A549 (cell line): ENCODE results near the gene ABCA4. TPM values are rescaled to one million over a fixed set of nuclear protein-coding genes. Genes with fewer than 3 reads are reported as not detected.

ENCODE experiments used
- ATAC-seq, 2 experiments: fragments of 200-7000 bp in 1 of 2; fragments of >200 bp in 1 of 2; cut with Nextera tagmentation in 1 of 2; cut with Tn5 transposase in 1 of 2; 3 replicates each; pipeline versions ENCODE4 v1.8.0 to v1.9.1; 2018 to 2020; ENCODE audit warnings: mild to moderate bottlenecking in 1 of 2, moderate library complexity in 1 of 2
- CTCF ChIA-PET: fragments of 300-600 bp; sonication (Branson Sonifier 250); formaldehyde crosslinking; extraction: SDS; loops from one replicate; lab custom pipeline; 2021; ENCODE audit warnings: antibody characterized with exemption, inconsistent platforms; lab: Yijun Ruan, JAX
- POLR2A ChIA-PET: fragments of 350-600 bp; formaldehyde crosslinking; extraction: SDS; loops from one replicate; lab custom pipeline; 2021; ENCODE audit warnings: antibody characterized with exemption, inconsistent platforms; lab: Yijun Ruan, JAX
- DNase-seq, 2 experiments: peaks; one replicate each; pipeline versions ENCODE4 v3.0.0 to v3.0.0-alpha.2; 2011 to 2016; ENCODE audit warnings: low read depth in 1 of 2, low spot score in 1 of 2
- FAIRE-seq: peaks from 2 replicates; lab custom pipeline; 2011; peaks lifted over from hg19 to GRCh38; lab: Jason Lieb, UNC
- H3K27ac ChIP-seq, 2 experiments: fragments of >200 bp; sonication (Bioruptor Twin); formaldehyde crosslinking; 3 replicates each; pipeline ENCODE4 v1.5.1; 2016 to 2017
- H3K4me1 ChIP-seq: fragments of >200 bp; sonication (Bioruptor Twin); formaldehyde crosslinking; 3 replicates; pipeline ENCODE4 v1.6.1; 2016
- H3K4me2 ChIP-seq: fragments of >200 bp; sonication (Bioruptor Twin); formaldehyde crosslinking; 3 replicates; pipeline ENCODE4 v1.6.1; 2016
- H3K4me3 ChIP-seq: fragments of >200 bp; sonication (Bioruptor Twin); formaldehyde crosslinking; 3 replicates; pipeline ENCODE4 v1.5.1; 2016
- H3K9me3 ChIP-seq: fragments of >200 bp; sonication (Bioruptor Twin); formaldehyde crosslinking; 3 replicates; pipeline ENCODE4 v1.6.1; 2016
- BHLHE40 ChIP-seq: IDR thresholded peaks from 2 replicates; pipeline ENCODE4 v1.6.1; 2012; ENCODE audit warnings: low read depth, low read length, inconsistent platforms
- CBX2 ChIP-seq: fragments of 200-600 bp; sonication (generic); IDR thresholded peaks from 2 replicates; pipeline ENCODE4 v1.6.1; 2016; ENCODE audit warnings: low read depth, mild to moderate bottlenecking, borderline replicate concordance
- CBX8 ChIP-seq: fragments of 200-600 bp; sonication (generic); IDR thresholded peaks from 2 replicates; pipeline ENCODE4 v1.6.1; 2016
- CHD2 ChIP-seq: fragments of 150-350 bp; IDR thresholded peaks from 2 replicates; pipeline ENCODE4 v1.6.1; 2014; ENCODE audit warnings: low read length; ENCODE audit not compliant: partially characterized antibody
- CHD4 ChIP-seq: fragments of 200-600 bp; sonication (generic); IDR thresholded peaks from 2 replicates; pipeline ENCODE4 v1.6.1; 2016; ENCODE audit warnings: antibody characterized with exemption, mild to moderate bottlenecking, borderline replicate concordance
- E2F6 ChIP-seq: IDR thresholded peaks from 2 replicates; pipeline ENCODE4 v1.6.1; 2012; ENCODE audit warnings: low read depth, borderline replicate concordance
- FOSL2 ChIP-seq, 2 experiments: fragments of 450-650 bp in 1 of 2; fragments of >200 bp in 1 of 2; sonication (Bioruptor Twin) in 1 of 2; formaldehyde crosslinking; IDR thresholded peaks; 2 replicates each; pipeline versions ENCODE4 v1.5.0 to v1.6.1; 2016 to 2020; ENCODE audit warnings: mild to moderate bottlenecking in 1 of 2, moderate library complexity in 1 of 2
- FOXS1 ChIP-seq: fragments of 250-450 bp; sonication (Bioruptor Pico); IDR thresholded peaks from 2 replicates; pipeline ENCODE4 v1.5.0; 2020; ENCODE audit warnings: mild to moderate bottlenecking, moderate library complexity
- GATA3 ChIP-seq: IDR thresholded peaks from 2 replicates; pipeline ENCODE4 v1.6.1; 2012; ENCODE audit warnings: borderline replicate concordance
- HDAC2 ChIP-seq: fragments of 200-600 bp; sonication (generic); IDR thresholded peaks from 2 replicates; pipeline ENCODE4 v1.6.1; 2016
- HEYL ChIP-seq: fragments of 250-450 bp; sonication (Bioruptor Pico); IDR thresholded peaks from 2 replicates; pipeline ENCODE4 v1.8.0; 2021; ENCODE audit warnings: mild to moderate bottlenecking, moderate library complexity
- HOXA7 ChIP-seq: fragments of 250-450 bp; sonication (Bioruptor Pico); IDR thresholded peaks from 2 replicates; pipeline ENCODE4 v1.5.0; 2020; ENCODE audit warnings: mild to moderate bottlenecking, moderate library complexity
- JUN ChIP-seq, 2 experiments: fragments of >200 bp; sonication (Bioruptor Twin); formaldehyde crosslinking; IDR thresholded peaks; 2 replicates in 1 of 2; 3 replicates in 1 of 2; pipeline ENCODE4 v1.6.1; 2016 to 2017
- KDM1A ChIP-seq: fragments of 200-600 bp; sonication (generic); IDR thresholded peaks from 2 replicates; pipeline ENCODE4 v1.6.1; 2016; ENCODE audit warnings: low read depth, mild to moderate bottlenecking
- MAFK ChIP-seq: fragments of 450-650 bp; IDR thresholded peaks from 2 replicates; pipeline ENCODE4 v1.6.1; 2014; ENCODE audit not compliant: partially characterized antibody
- MYC ChIP-seq: IDR thresholded peaks from 2 replicates; pipeline ENCODE4 v1.6.1; 2012; ENCODE audit warnings: mild to moderate bottlenecking, inconsistent platforms, low read length, improper control_type of control experiment, borderline replicate concordance
- NFE2L2 ChIP-seq: fragments of 150-350 bp; conservative IDR thresholded peaks from 2 replicates; pipeline ENCODE4 v1.6.1; 2014; ENCODE audit warnings: low read length
- NR3C1 ChIP-seq: fragments of >200 bp; sonication (Bioruptor Twin); formaldehyde crosslinking; IDR thresholded peaks from 3 replicates; pipeline ENCODE4 v1.6.1; 2017
- PBX3 ChIP-seq: IDR thresholded peaks from 2 replicates; pipeline ENCODE4 v1.6.1; 2012
- POLR2A ChIP-seq: IDR thresholded peaks from 2 replicates; pipeline ENCODE4 v1.6.1; 2012; ENCODE audit warnings: mild to moderate bottlenecking, low read length
- POLR2AphosphoS2 ChIP-seq: conservative IDR thresholded peaks from 2 replicates; pipeline ENCODE4 v1.6.1; 2012; ENCODE audit warnings: low read length, improper control_type of control experiment, inconsistent platforms
- RAD21 ChIP-seq, 2 experiments: fragments of >200 bp in 1 of 2; sonication (Bioruptor Twin) in 1 of 2; formaldehyde crosslinking in 1 of 2; IDR thresholded peaks in 1 of 2; conservative IDR thresholded peaks in 1 of 2; 2 replicates in 1 of 2; 3 replicates in 1 of 2; pipeline ENCODE4 v1.6.1; 2012 to 2018; ENCODE audit warnings: inconsistent platforms in 1 of 2
- RNF2 ChIP-seq: fragments of 200-600 bp; sonication (generic); IDR thresholded peaks from 2 replicates; pipeline ENCODE4 v1.6.1; 2016; ENCODE audit warnings: low read depth, mild to moderate bottlenecking, antibody characterized with exemption, moderate library complexity, borderline replicate concordance
- SMC3 ChIP-seq: fragments of >200 bp; sonication (Bioruptor Twin); formaldehyde crosslinking; IDR thresholded peaks from 3 replicates; pipeline ENCODE4 v1.6.1; 2018; ENCODE audit warnings: inconsistent platforms
- SREBF2 ChIP-seq: fragments of 450-650 bp; IDR thresholded peaks from 2 replicates; pipeline ENCODE4 v1.6.1; 2014; ENCODE audit warnings: mild to moderate bottlenecking, moderate library complexity
- TFCP2L1 ChIP-seq: fragments of 250-450 bp; sonication (Bioruptor Pico); IDR thresholded peaks from 2 replicates; pipeline ENCODE4 v1.5.0; 2021; ENCODE audit warnings: mild to moderate bottlenecking
- ZC3H11A ChIP-seq: fragments of 450-650 bp; IDR thresholded peaks from 2 replicates; pipeline ENCODE4 v1.6.1; 2014; ENCODE audit warnings: antibody characterized with exemption, mild to moderate bottlenecking
- WGBS: methylation state at CpG from one replicate; pipeline ENCODE4 v1.1.6; 2017; ENCODE audit errors: missing lambda C conversion rate; 5-methylcytosine and 5-hydroxymethylcytosine counted together
- polyA plus RNA-seq, 4 experiments: library from polyadenylated mRNA; depleted of rRNA in 3 of 4; stranded (reverse); fragments of >200 nt; fragmentation: RNase III in 1 of 4; extraction: RNeasy Plus Mini Kit Qiagen cat#74134 plus additional on column Dnase treatment in 1 of 4; gene quantifications; 2 replicates in 3 of 4; 3 replicates in 1 of 4; pipeline ENCODE4 v1.2.3, GENCODE V29; 2011 to 2017
- TF ChIP-seq, protein P1 (sequence below): fragments of >200 bp; sonication (Bioruptor Twin); formaldehyde crosslinking; IDR thresholded peaks from 2 replicates; pipeline ENCODE4 v1.6.1; 2016
- TF ChIP-seq, protein P2 (sequence below): IDR thresholded peaks from 2 replicates; pipeline ENCODE4 v1.6.1; 2012

ABCA4 gene
- polyA plus RNA-seq, 2 of the 4 experiments (the other 2 are of a cell fraction): 0.05 to 0.23 TPM

GRCh38 chr1:93963585-93963984, 157.4 kb downstream of the ABCA4 start:
- WGBS: 6% methylated on average over 9 of the region's 9 CpGs
- Histone ChIP-seq H3K27ac (peak overlapping the region; percentile 89 to 95), H3K4me2 (peak overlapping the region; percentile 81), H3K9me3 (no peaks in the 10 kb centered on the region), H3K4me3 (peak overlapping the region; percentile 17), H3K4me1 (peaks cover 52% of the 10 kb centered on the region)
- FAIRE-seq: no peak
- peak; percentile 49 to 83 for DNase-seq
- peak; percentile 83 for TF ChIP-seq MAFK
- TF ChIP-seq NFE2L2: peak; percentile 88
- TF ChIP-seq JUN (IDR thresholded peaks at IDR 0.05): peak; percentile 29 to 40; a peak in 1 of 5 replicates
- TF ChIP-seq FOSL2 (IDR thresholded peaks at IDR 0.05): no peak
- TF ChIP-seq FOSL2 (CRISPR knock-in tag; IDR thresholded peaks at IDR 0.05): 0 out of 2 replicates have a peak, but pooled peaks have one; percentile 6
- no peak for TF ChIP-seq HDAC2
- peak; percentile 64 to 71 for ATAC-seq
- POLR2A ChIA-PET: interaction anchor here (0.6 to 1.8 kb wide), 8 partner anchors 10 to 372 kb away, joined by 3 to 11 read pairs (median 5); partner anchors contain the start of gene GCLM
- CTCF ChIA-PET: interaction anchor here (0.7 to 3.4 kb wide), 7 partner anchors 9 to 891 kb away, joined by 3 to 12 read pairs (median 5); no protein-coding TSS in a partner anchor

DNA sequence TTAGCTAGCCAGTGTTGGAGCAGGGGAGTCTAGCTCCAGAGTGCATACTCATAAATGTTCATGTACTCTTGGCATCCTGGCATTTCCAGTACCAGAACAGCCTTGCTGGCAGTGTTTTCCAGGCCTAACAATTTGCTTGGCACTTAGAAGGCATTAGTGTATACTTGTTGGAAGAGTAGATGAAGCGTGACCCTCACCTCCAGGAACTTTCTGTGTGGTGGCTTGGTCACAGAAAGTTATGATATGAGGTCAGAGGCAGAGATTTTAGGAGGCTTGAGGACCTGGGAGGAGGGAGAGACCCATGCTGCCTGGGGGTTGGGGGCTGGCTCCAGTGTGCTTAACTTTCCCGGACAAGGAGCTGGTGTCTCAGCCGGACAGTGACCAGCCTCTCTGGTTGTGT, 159.0 kb downstream of the ABCA4 start:
- FAIRE-seq (no peak), ATAC-seq (no peak), DNase-seq (no peak)
- WGBS: 88% methylated on average over 3 of the region's 3 CpGs
- no peak overlapping the region for H3K4me2 ChIP-seq
- H3K27ac ChIP-seq: peak overlapping the region; percentile 89 to 95; a peak in 4 of 6 replicates
- ChIA-PET CTCF (interaction anchor here (0.6 to 3.4 kb wide), 4 partner anchors 52 to 83 kb away, joined by 3 to 12 read pairs (median 4); partner anchors contain the start of gene GCLM), POLR2A (no interaction called here)
- peaks cover 51% of the 10 kb centered on the region for H3K4me1 ChIP-seq
- H3K9me3 ChIP-seq: no peaks in the 10 kb centered on the region
- no peak overlapping the region for H3K4me3 ChIP-seq
- TF ChIP-seq PBX3 (no peak), RAD21 (conservative IDR thresholded peaks at IDR 0.05 in 1 of 2, IDR thresholded peaks at IDR 0.05 in 1 of 2) (no peak), NR3C1 (no peak), SREBF2 (no peak), POLR2A (no peak), POLR2AphosphoS2 (no peak), HOXA7 (CRISPR knock-in tag) (no peak), TFCP2L1 (CRISPR knock-in tag) (no peak), CBX8 (no peak), FOSL2 (IDR thresholded peaks at IDR 0.05) (no peak), FOSL2 (CRISPR knock-in tag; IDR thresholded peaks at IDR 0.05) (no peak), HEYL (no peak), CHD2 (no peak), FOXS1 (CRISPR knock-in tag) (no peak), CBX2 (no peak), CHD4 (no peak), MYC (no peak)
- TF ChIP-seq, protein P1, sequence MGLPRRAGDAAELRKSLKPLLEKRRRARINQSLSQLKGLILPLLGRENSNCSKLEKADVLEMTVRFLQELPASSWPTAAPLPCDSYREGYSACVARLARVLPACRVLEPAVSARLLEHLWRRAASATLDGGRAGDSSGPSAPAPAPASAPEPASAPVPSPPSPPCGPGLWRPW: no peak

DNA sequence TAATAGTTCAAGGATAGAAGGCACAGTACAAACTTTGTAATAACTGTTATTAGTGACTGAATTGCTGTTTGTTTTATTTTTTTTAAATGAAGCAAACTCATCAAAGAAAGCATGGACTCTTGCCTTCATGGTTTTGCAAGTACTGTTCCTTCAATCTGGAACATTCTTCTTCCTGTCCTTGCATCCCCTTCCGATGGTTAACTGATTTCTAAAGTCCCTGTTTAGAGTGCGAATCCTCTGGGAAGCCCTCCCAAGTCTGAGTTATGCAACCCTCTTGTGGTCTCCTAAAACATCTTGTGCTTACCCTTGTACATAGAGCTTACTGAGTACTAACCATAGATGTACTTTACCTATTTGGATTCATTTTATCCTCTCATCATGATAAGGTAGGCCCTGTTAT, 159.5 kb downstream of the ABCA4 start:
- TF ChIP-seq E2F6 (no peak), HOXA7 (CRISPR knock-in tag) (no peak), SMC3 (no peak), CHD4 (no peak), FOSL2 (IDR thresholded peaks at IDR 0.05) (no peak), FOSL2 (CRISPR knock-in tag; IDR thresholded peaks at IDR 0.05) (no peak), MAFK (no peak), GATA3 (no peak), HEYL (no peak), RNF2 (no peak), BHLHE40 (no peak), TFCP2L1 (CRISPR knock-in tag) (no peak), ZC3H11A (no peak), KDM1A (no peak)
- TF ChIP-seq, protein P2, sequence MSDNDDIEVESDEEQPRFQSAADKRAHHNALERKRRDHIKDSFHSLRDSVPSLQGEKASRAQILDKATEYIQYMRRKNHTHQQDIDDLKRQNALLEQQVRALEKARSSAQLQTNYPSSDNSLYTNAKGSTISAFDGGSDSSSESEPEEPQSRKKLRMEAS: no peak
- Histone ChIP-seq H3K4me1 (peaks cover 51% of the 10 kb centered on the region), H3K9me3 (peaks cover 4% of the 10 kb centered on the region; the same call in 1 of the 3 replicates), H3K4me2 (no peak overlapping the region), H3K4me3 (no peak overlapping the region), H3K27ac (peak overlapping the region in 1 of 2 experiments; percentile 95; a peak in 3 of 6 replicates)
- no peak for DNase-seq
- no peak for FAIRE-seq
- WGBS: 92% methylated on average over 2 of the region's 2 CpGs
- POLR2A ChIA-PET: no interaction called here
- CTCF ChIA-PET: interaction anchor here (0.6 to 3.4 kb wide), 3 partner anchors 53 to 84 kb away, joined by 3 to 12 read pairs (median 5); partner anchors contain the start of gene GCLM
- no peak for ATAC-seq
